CD4-positive, alpha-beta memory T cell (primary cell): ENCODE measurements around the gene CSHL1. TPM values are rescaled to one million over a fixed set of nuclear protein-coding genes. Genes with fewer than 3 reads are reported as not detected.

Experiments
- CTCF ChIA-PET: fragments of 350-600 bp; sonication (Branson Sonifier 250); formaldehyde crosslinking; loops from one replicate; lab custom pipeline; 2021; ENCODE audit warnings: inconsistent platforms; ENCODE audit not compliant: partially characterized antibody; lab: Charles Lee
- POLR2A ChIA-PET: fragments of 350-600 bp; sonication (Branson Sonifier 250); formaldehyde crosslinking; loops from one replicate; lab custom pipeline; 2021; ENCODE audit not compliant: partially characterized antibody; lab: Charles Lee
- DNase-seq, 5 donors: peaks; one replicate each; pipeline versions ENCODE4 v3.0.0 to v3.0.0-alpha.2; 2020 to 2022; ENCODE audit warnings: mixed read lengths in 1 of 5
- H3K27ac ChIP-seq: one replicate; pipeline ENCODE4 v1.7.0; 2013; ENCODE audit warnings: low read depth, low read length
- H3K27me3 ChIP-seq: 2 replicates; pipeline ENCODE4 v1.7.0; 2013; ENCODE audit warnings: mild to moderate bottlenecking, low read length, moderate library complexity; ENCODE audit not compliant: insufficient read depth
- H3K36me3 ChIP-seq: 2 replicates; pipeline ENCODE4 v1.7.0; 2013; ENCODE audit warnings: mild to moderate bottlenecking, low read length, moderate library complexity; ENCODE audit not compliant: insufficient read depth
- H3K4me1 ChIP-seq: 2 replicates; pipeline ENCODE4 v1.7.0; 2013; ENCODE audit warnings: mild to moderate bottlenecking, low read length, moderate library complexity; ENCODE audit not compliant: insufficient read depth
- H3K4me3 ChIP-seq, 2 donors: one replicate each; pipeline ENCODE4 v1.7.0; 2013; ENCODE audit warnings: low read length in 2 of 2, mild to moderate bottlenecking in 1 of 2
- H3K9me3 ChIP-seq, 2 donors: one replicate each; pipeline ENCODE4 v1.7.0; 2013; ENCODE audit warnings: low read length in 2 of 2, control low read depth in 1 of 2; ENCODE audit not compliant: control insufficient read depth in 1 of 2
- H3K27ac Mint-ChIP-seq, 7 donors: one replicate each; pipeline ENCODE4 v1.8.0; 2020 to 2021; ENCODE audit warnings: mixed read lengths in 7 of 7, mild to moderate bottlenecking in 6 of 7, inconsistent platforms in 3 of 7, moderate library complexity in 3 of 7
- H3K27me3 Mint-ChIP-seq, 2 donors: one replicate each; pipeline ENCODE4 v1.8.0; 2020 to 2021; ENCODE audit warnings: mixed read lengths in 2 of 2
- H3K36me3 Mint-ChIP-seq, 2 donors: one replicate each; pipeline ENCODE4 v1.8.0; 2020 to 2021; ENCODE audit warnings: mixed read lengths in 2 of 2, inconsistent platforms in 1 of 2, mild to moderate bottlenecking in 1 of 2
- H3K4me1 Mint-ChIP-seq, 4 donors: one replicate each; pipeline ENCODE4 v1.8.0; 2020 to 2021; ENCODE audit warnings: mixed read lengths in 4 of 4, mild to moderate bottlenecking in 1 of 4
- H3K4me3 Mint-ChIP-seq, 8 donors: one replicate each; pipeline ENCODE4 v1.8.0; 2020 to 2021; ENCODE audit warnings: mixed read lengths in 8 of 8, mild to moderate bottlenecking in 7 of 8, moderate library complexity in 6 of 8, inconsistent platforms in 3 of 8
- H3K9me3 Mint-ChIP-seq, 8 donors: one replicate each; pipeline ENCODE4 v1.8.0; 2020 to 2021; ENCODE audit warnings: mixed read lengths in 8 of 8, mild to moderate bottlenecking in 5 of 8, inconsistent platforms in 3 of 8, moderate library complexity in 1 of 8
- intact Hi-C: fragments of 100-400 bp; cut with micrococcal nuclease; formaldehyde crosslinking; loops from one replicate; pipeline ENCODE4 v1.15.1; 2023
- polyA plus RNA-seq, 2 donors: library from polyadenylated mRNA; unstranded; fragments of 300-500 nt; fragmentation: Illumina TruSeq; gene quantifications; one replicate each; pipeline ENCODE4 v1.2.3, GENCODE V29; 2021
- total RNA-seq, 2 experiments: library from RNA; stranded (reverse); gene quantifications; one replicate each; pipeline ENCODE4 v1.2.3, GENCODE V29; 2021

Gene CSHL1
- total RNA-seq (not detected), polyA plus RNA-seq (not detected)

DNA sequence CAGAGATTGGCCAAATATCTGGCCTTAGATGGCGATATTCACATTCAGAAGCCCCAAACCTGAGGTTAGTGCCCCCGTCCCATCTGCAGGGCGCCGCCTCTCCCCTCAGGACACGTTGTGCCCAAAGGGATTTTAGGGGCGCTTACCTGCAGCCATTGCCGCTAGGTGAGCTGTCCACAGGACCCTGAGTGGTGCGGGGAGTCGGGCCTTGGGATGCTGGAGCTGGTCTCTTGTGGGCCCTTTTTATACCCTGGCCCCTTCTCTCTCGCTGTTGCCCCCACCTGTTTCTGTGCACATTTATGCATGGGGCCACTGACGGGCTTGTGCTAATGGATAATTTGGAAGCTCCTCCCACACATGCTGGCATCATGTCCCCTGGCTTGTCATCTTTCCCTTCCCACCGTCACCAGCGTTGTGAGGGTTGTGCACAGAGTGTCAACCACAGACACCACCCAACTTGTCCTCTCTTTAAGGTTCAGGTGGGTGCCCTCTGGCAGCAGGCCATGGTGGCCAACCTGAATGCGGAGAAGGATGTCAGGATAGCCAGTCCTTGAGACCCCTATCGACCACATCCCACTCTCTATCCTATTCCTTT lies at the start of gene CSHL1:
CSHL1 (minus strand) TSS at position 218 of the 595 bp plus-strand sequence; CDS start at position 156, 62 bp downstream.
- Histone ChIP-seq H3K27ac (no peak within 1 kb of the TSS), H3K27me3 (no peaks in the 10 kb centered on the region), H3K4me3 (no peak within 1 kb of the TSS), H3K9me3 (no peaks in the 10 kb centered on the region), H3K36me3 (no peaks in the 10 kb centered on the region), H3K4me1 (no peaks in the 10 kb centered on the region)
- no peak for DNase-seq
- no peaks in the 10 kb centered on the region for H3K9me3 Mint-ChIP-seq
- H3K4me1 Mint-ChIP-seq: peaks cover 0 to 2% (median 0%) of the 10 kb centered on the region in 4 donors
- intact Hi-C loops: loop anchor here (1.0 kb wide), 1 partner anchor 114 kb away; no protein-coding TSS in a partner anchor
- H3K27ac Mint-ChIP-seq: peak within 1 kb of the TSS in 1 of 7 donors; percentile 87
- ChIA-PET CTCF (interaction anchor here (0.7 to 14.7 kb wide), 24 partner anchors 8 to 237 kb away, joined by 3 to 351 read pairs (median 4); partner anchors contain the start of gene ICAM2), POLR2A (interaction anchor here (1.0 to 2.2 kb wide), 3 partner anchors 115 to 235 kb away, joined by 3 to 6 read pairs (median 6); no protein-coding TSS in a partner anchor)
- no peak within 1 kb of the TSS for H3K4me3 Mint-ChIP-seq
- no peaks in the 10 kb centered on the region for H3K36me3 Mint-ChIP-seq
- peaks cover 0 to 2% of the 10 kb centered on the region in 2 donors for H3K27me3 Mint-ChIP-seq

DNA sequence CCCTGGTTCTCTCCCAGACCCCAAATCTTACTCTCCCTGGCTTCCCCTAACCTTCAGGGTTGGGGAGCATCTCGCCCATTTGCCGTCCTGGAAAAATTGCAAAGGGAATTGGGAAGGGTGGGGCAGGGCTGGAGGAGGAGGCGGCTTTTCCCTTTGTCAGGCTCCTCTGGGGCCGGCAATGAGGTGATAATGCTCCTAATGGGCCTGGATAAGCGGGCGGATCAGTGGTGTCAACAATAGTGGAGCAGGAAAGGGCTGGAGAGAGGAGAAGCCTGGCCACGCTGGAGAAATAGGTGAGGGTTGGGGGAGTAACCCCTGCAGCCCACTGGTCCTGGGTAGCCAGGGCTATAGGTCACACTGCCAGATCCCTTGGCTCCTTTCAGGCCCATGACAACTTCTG lies 49.4 kb upstream of the CSHL1 start:
- peaks cover 5% of the 10 kb centered on the region for H3K4me1 ChIP-seq
- ChIA-PET POLR2A (no interaction called here), CTCF (interaction anchor here (2.1 kb wide), 1 partner anchor 14 kb away, joined by 10 read pairs; no protein-coding TSS in a partner anchor)
- no peaks in the 10 kb centered on the region for H3K36me3 ChIP-seq
- no peaks in the 10 kb centered on the region for H3K27me3 ChIP-seq
- Mint-ChIP-seq H3K4me3 (peak overlapping the region in 1 of 8 donors; percentile 44), H3K4me1 (peaks cover 2 to 27% (median 4%) of the 10 kb centered on the region in 4 donors), H3K27me3 (no peaks in the 10 kb centered on the region), H3K27ac (no peak overlapping the region), H3K9me3 (no peaks in the 10 kb centered on the region), H3K36me3 (no peaks in the 10 kb centered on the region)
- DNase-seq: no peak
- no peaks in the 10 kb centered on the region for H3K9me3 ChIP-seq
- intact Hi-C loops: no loop called here
- no peak overlapping the region for H3K4me3 ChIP-seq
- no peak overlapping the region for H3K27ac ChIP-seq

DNA sequence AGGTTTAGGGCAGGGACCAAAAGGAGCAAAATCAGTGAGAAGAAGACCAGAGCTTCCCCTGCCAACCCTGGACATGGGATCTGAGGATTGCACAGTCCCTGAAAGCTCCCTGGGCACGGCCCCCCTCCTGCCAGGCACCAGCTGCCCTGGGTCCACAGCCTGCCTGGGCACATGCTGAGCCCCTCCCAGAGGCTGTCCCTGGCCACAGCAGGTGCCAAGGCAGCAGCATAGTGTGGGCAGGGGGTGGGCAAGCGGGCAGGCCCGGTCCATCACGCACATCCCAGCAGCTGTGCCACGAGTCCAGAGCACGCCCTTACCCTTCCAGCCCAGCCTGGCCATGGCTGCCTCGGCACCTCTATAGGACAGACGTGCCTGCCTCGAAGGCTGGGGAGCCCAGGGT lies 48.9 kb upstream of the CSHL1 start:
- Mint-ChIP-seq H3K36me3 (no peaks in the 10 kb centered on the region), H3K4me1 (peaks cover 3 to 31% (median 4%) of the 10 kb centered on the region in 4 donors), H3K9me3 (no peaks in the 10 kb centered on the region), H3K27me3 (no peaks in the 10 kb centered on the region), H3K27ac (peak overlapping the region in 1 of 7 donors; percentile 24), H3K4me3 (no peak overlapping the region)
- Histone ChIP-seq H3K27me3 (no peaks in the 10 kb centered on the region), H3K4me1 (peaks cover 8% of the 10 kb centered on the region), H3K9me3 (no peaks in the 10 kb centered on the region), H3K27ac (no peak overlapping the region), H3K36me3 (no peaks in the 10 kb centered on the region), H3K4me3 (no peak overlapping the region)
- POLR2A ChIA-PET: no interaction called here
- CTCF ChIA-PET: no interaction called here
- no peak for DNase-seq
- intact Hi-C loops: no loop called here

- CTCF ChIA-PET: interaction anchor here (1.7 to 3.6 kb wide), 4 partner anchors 10 to 37 kb away, joined by 5 to 20 read pairs (median 8); no protein-coding TSS in a partner anchor
- Mint-ChIP-seq H3K4me1 (peaks cover 7 to 35% (median 17%) of the 10 kb centered on the region in 4 donors), H3K4me3 (no peak overlapping the region), H3K36me3 (no peaks in the 10 kb centered on the region), H3K9me3 (peaks cover 0 to 2% (median 0%) of the 10 kb centered on the region in 8 donors), H3K27ac (peak overlapping the region in 2 of 7 donors; percentile 42 to 58), H3K27me3 (no peaks in the 10 kb centered on the region)
- peaks cover 26% of the 10 kb centered on the region for H3K4me1 ChIP-seq
- H3K9me3 ChIP-seq: no peaks in the 10 kb centered on the region
- intact Hi-C loops: no loop called here
- DNase-seq: no peak
- H3K27me3 ChIP-seq: no peaks in the 10 kb centered on the region
- H3K27ac ChIP-seq: no peak overlapping the region
- no peaks in the 10 kb centered on the region for H3K36me3 ChIP-seq
- no peak overlapping the region for H3K4me3 ChIP-seq
- POLR2A ChIA-PET: interaction anchor here (2.1 kb wide), 1 partner anchor 10 kb away, joined by 6 read pairs; no protein-coding TSS in a partner anchor
Observed at GRCh38 chr17:63956296-63956920, 45.4 kb upstream of the CSHL1 start.

GRCh38 chr17:63955791-63956190 lies 44.7 kb upstream of the CSHL1 start:
- Mint-ChIP-seq H3K27me3 (no peaks in the 10 kb centered on the region), H3K4me1 (peaks cover 7 to 36% (median 17%) of the 10 kb centered on the region in 4 donors), H3K4me3 (no peak overlapping the region), H3K9me3 (peaks cover 0 to 2% (median 0%) of the 10 kb centered on the region in 8 donors), H3K36me3 (no peaks in the 10 kb centered on the region), H3K27ac (peak overlapping the region in 2 of 7 donors; percentile 62 to 87)
- H3K27ac ChIP-seq: no peak overlapping the region
- ChIA-PET POLR2A (interaction anchor here (1.0 to 2.1 kb wide), 2 partner anchors 9 to 175 kb away, joined by 4 to 6 read pairs; no protein-coding TSS in a partner anchor), CTCF (interaction anchor here (3.6 kb wide), 1 partner anchor 9 kb away, joined by 20 read pairs; no protein-coding TSS in a partner anchor)
- peaks cover 20% of the 10 kb centered on the region for H3K4me1 ChIP-seq
- intact Hi-C loops: no loop called here
- no peaks in the 10 kb centered on the region for H3K9me3 ChIP-seq
- no peak for DNase-seq
- no peaks in the 10 kb centered on the region for H3K27me3 ChIP-seq
- no peaks in the 10 kb centered on the region for H3K36me3 ChIP-seq
- H3K4me3 ChIP-seq: no peak overlapping the region

- Mint-ChIP-seq H3K4me1 (peaks cover 7 to 37% (median 17%) of the 10 kb centered on the region in 4 donors), H3K9me3 (peaks cover 0 to 2% (median 0%) of the 10 kb centered on the region in 8 donors), H3K27ac (peak overlapping the region in 4 of 7 donors; percentile 17 to 80 (median 56)), H3K36me3 (no peaks in the 10 kb centered on the region), H3K4me3 (no peak overlapping the region), H3K27me3 (no peaks in the 10 kb centered on the region)
- H3K27me3 ChIP-seq: no peaks in the 10 kb centered on the region
- DNase-seq: no peak
- intact Hi-C loops: no loop called here
- H3K36me3 ChIP-seq: no peaks in the 10 kb centered on the region
- ChIA-PET CTCF (interaction anchor here (1.0 to 1.5 kb wide), 4 partner anchors 9 to 74 kb away, joined by 3 to 8 read pairs (median 4); partner anchors contain the start of gene CSHL1), POLR2A (interaction anchor here (0.8 to 1.0 kb wide), 3 partner anchors 9 to 175 kb away, joined by 3 to 4 read pairs (median 3); no protein-coding TSS in a partner anchor)
- no peak overlapping the region for H3K4me3 ChIP-seq
- H3K4me1 ChIP-seq: peaks cover 20% of the 10 kb centered on the region
- H3K27ac ChIP-seq: no peak overlapping the region
- H3K9me3 ChIP-seq: no peaks in the 10 kb centered on the region
Observed at GRCh38 chr17:63955232-63955631, 44.2 kb upstream of the CSHL1 start.
